ENCODE results near the gene MZF1. TPM values are rescaled to one million over a fixed set of nuclear protein-coding genes. Genes with fewer than 3 reads are reported as not detected.
A peak's percentile ranks its signal among the peaks of the same experiment; 100 is the strongest.

MZF1 gene
- total and polyA plus RNA-seq, 9 of the 15 experiments (the other 6 are each of a cell fraction or from before 2014, with no cell fraction given) = 0.31 to 29.3 (median 11.5) TPM

DNA sequence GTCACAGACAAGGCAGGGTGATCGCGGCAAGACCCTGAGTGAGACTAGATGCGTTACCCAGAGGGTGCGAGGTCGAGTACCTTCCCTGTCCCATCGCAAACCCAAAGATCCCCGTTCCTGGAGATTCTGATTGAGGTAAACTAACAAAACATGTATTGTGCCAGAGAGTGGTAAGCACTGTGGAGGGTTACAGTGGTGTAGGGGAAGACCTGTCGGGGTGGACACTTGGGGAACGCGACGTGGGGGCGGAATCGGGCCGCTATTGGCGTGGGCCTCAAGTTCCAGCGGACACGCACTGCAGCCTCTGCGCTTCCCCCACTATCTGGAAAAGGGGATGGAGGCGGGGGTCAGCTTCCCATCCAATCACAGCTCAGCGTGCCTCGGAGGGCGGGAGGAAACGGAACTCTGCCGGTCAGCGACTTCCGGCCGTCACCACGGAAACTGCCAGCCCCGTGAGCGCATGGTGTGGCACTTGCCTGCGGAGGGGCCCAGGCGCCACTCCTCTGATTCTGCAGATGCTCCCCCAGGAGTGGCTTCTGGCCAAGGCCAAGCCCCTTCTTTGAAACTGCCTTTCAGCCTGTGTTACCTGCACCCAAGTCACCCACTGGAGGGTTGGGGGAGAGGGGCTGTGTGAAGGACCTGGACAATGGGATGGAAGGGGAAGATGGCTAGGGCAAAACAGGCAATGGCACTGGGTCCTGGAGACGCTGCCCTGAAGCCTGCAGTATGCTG, 13.7 kb downstream of the MZF1 start (continued):
- TF ChIP-seq, protein P1, sequence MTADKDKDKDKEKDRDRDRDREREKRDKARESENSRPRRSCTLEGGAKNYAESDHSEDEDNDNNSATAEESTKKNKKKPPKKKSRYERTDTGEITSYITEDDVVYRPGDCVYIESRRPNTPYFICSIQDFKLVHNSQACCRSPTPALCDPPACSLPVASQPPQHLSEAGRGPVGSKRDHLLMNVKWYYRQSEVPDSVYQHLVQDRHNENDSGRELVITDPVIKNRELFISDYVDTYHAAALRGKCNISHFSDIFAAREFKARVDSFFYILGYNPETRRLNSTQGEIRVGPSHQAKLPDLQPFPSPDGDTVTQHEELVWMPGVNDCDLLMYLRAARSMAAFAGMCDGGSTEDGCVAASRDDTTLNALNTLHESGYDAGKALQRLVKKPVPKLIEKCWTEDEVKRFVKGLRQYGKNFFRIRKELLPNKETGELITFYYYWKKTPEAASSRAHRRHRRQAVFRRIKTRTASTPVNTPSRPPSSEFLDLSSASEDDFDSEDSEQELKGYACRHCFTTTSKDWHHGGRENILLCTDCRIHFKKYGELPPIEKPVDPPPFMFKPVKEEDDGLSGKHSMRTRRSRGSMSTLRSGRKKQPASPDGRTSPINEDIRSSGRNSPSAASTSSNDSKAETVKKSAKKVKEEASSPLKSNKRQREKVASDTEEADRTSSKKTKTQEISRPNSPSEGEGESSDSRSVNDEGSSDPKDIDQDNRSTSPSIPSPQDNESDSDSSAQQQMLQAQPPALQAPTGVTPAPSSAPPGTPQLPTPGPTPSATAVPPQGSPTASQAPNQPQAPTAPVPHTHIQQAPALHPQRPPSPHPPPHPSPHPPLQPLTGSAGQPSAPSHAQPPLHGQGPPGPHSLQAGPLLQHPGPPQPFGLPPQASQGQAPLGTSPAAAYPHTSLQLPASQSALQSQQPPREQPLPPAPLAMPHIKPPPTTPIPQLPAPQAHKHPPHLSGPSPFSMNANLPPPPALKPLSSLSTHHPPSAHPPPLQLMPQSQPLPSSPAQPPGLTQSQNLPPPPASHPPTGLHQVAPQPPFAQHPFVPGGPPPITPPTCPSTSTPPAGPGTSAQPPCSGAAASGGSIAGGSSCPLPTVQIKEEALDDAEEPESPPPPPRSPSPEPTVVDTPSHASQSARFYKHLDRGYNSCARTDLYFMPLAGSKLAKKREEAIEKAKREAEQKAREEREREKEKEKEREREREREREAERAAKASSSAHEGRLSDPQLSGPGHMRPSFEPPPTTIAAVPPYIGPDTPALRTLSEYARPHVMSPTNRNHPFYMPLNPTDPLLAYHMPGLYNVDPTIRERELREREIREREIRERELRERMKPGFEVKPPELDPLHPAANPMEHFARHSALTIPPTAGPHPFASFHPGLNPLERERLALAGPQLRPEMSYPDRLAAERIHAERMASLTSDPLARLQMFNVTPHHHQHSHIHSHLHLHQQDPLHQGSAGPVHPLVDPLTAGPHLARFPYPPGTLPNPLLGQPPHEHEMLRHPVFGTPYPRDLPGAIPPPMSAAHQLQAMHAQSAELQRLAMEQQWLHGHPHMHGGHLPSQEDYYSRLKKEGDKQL (CRISPR knock-in tag; IDR thresholded peaks at IDR 0.05; ENCODE audit: borderline replicate concordance) = no peak
- TF ChIP-seq SIN3A (IDR thresholded peaks at IDR 0.05; ENCODE audit: borderline replicate concordance in 2 of 2, control insufficient read depth in 1 of 2, low read depth in 2 of 2, low read length in 2 of 2) = peak; percentile 77 to 81; a peak in 3 of 4 replicates
- no peak; the same call in 1 of the 2 replicates for TF ChIP-seq KAT7 (CRISPR knock-in tag; IDR thresholded peaks at IDR 0.05; ENCODE audit: borderline replicate concordance)
- TF ChIP-seq CBX8 (IDR thresholded peaks at IDR 0.05; ENCODE audit: borderline replicate concordance, extremely low read depth, low read depth, low read length, poor library complexity, severe bottlenecking) = no peak
- TF ChIP-seq ELF1 (tag; IDR thresholded peaks at IDR 0.05) = peak; percentile 50
- no peak; the same call in 1 of the 2 replicates for TF ChIP-seq MBD2 (IDR thresholded peaks at IDR 0.05; ENCODE audit: borderline replicate concordance, low read depth)
- TF ChIP-seq KDM1A (IDR thresholded peaks at IDR 0.05) = no peak; a peak in 2 of 4 replicates
- no peak for TF ChIP-seq SRSF1 (IDR thresholded peaks at IDR 0.05; ENCODE audit: low read depth, low read length)
- TF ChIP-seq ZNF583 (CRISPR knock-in tag; IDR thresholded peaks at IDR 0.05) = no peak
- no peak for TF ChIP-seq ZSCAN32 (CRISPR knock-in tag; IDR thresholded peaks at IDR 0.05)
- TF ChIP-seq E2F3 (CRISPR knock-in tag; IDR thresholded peaks at IDR 0.05) = peak; percentile 63
- TF ChIP-seq, protein P2, sequence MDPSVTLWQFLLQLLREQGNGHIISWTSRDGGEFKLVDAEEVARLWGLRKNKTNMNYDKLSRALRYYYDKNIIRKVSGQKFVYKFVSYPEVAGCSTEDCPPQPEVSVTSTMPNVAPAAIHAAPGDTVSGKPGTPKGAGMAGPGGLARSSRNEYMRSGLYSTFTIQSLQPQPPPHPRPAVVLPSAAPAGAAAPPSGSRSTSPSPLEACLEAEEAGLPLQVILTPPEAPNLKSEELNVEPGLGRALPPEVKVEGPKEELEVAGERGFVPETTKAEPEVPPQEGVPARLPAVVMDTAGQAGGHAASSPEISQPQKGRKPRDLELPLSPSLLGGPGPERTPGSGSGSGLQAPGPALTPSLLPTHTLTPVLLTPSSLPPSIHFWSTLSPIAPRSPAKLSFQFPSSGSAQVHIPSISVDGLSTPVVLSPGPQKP (CRISPR knock-in tag; IDR thresholded peaks at IDR 0.05) = no peak
- no peak for TF ChIP-seq ZNF24 (IDR thresholded peaks at IDR 0.05)
- TF ChIP-seq, protein P3, sequence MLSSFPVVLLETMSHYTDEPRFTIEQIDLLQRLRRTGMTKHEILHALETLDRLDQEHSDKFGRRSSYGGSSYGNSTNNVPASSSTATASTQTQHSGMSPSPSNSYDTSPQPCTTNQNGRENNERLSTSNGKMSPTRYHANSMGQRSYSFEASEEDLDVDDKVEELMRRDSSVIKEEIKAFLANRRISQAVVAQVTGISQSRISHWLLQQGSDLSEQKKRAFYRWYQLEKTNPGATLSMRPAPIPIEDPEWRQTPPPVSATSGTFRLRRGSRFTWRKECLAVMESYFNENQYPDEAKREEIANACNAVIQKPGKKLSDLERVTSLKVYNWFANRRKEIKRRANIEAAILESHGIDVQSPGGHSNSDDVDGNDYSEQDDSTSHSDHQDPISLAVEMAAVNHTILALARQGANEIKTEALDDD (IDR thresholded peaks at IDR 0.05) = no peak
- TF ChIP-seq, protein P4, sequence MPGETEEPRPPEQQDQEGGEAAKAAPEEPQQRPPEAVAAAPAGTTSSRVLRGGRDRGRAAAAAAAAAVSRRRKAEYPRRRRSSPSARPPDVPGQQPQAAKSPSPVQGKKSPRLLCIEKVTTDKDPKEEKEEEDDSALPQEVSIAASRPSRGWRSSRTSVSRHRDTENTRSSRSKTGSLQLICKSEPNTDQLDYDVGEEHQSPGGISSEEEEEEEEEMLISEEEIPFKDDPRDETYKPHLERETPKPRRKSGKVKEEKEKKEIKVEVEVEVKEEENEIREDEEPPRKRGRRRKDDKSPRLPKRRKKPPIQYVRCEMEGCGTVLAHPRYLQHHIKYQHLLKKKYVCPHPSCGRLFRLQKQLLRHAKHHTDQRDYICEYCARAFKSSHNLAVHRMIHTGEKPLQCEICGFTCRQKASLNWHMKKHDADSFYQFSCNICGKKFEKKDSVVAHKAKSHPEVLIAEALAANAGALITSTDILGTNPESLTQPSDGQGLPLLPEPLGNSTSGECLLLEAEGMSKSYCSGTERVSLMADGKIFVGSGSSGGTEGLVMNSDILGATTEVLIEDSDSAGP (CRISPR knock-in tag; IDR thresholded peaks at IDR 0.05) = 0 out of 2 replicates have a peak, but pooled peaks have one; percentile 21
- TF ChIP-seq PHF21A (IDR thresholded peaks at IDR 0.05; ENCODE audit: borderline replicate concordance, low read depth) = peak; percentile 92
- TF ChIP-seq MCM7 (IDR thresholded peaks at IDR 0.05) = no peak
- no peak for TF ChIP-seq HNRNPUL1 (IDR thresholded peaks at IDR 0.05; ENCODE audit: low read length)
- peak; percentile 85 for TF ChIP-seq SMAD1 (IDR thresholded peaks at IDR 0.05; ENCODE audit: low read depth, low read length, partially characterized antibody)

Measured in K562 (cell line).